ENCODE data around the gene TPRG1L.

The TPRG1L gene

GRCh38 chr1:3593745-3594144 lies 31.1 kb upstream of the TPRG1L start:
- no peak for DNase-seq (ENCODE audit: low read depth in 1 of 2, low spot score in 1 of 2)

- DNase-seq (ENCODE audit: low read depth in 1 of 2, low spot score in 1 of 2): no peak
Observed at GRCh38 chr1:3594706-3595377, 30.0 kb upstream of the TPRG1L start.

DNA sequence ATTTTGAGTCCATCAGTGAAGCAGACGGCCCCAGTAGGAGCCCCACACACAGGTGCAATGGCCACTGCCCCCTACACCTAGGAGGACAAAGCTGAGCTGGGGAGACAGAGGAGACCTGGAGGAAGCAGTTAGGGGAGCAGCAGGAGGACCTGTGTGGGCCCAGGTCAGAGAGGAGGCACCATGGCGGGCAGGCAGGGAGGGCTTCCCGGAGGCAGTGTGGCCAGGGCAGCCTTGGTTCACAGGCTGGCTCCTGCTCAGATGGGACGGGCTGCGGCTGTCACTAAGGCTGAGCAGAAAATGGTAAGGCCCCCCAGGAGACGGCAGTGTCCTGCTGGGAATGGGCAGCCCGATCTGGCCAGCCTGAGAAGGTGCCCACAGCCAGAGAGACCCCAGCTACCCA lies 28.9 kb upstream of the TPRG1L start:
- DNase-seq (ENCODE audit: low read depth in 1 of 2, low spot score in 1 of 2): no peak

GRCh38 chr1:3596663-3597598 lies 27.9 kb upstream of the TPRG1L start:
- no peak for DNase-seq (ENCODE audit: low read depth in 1 of 2, low spot score in 1 of 2)

DNA sequence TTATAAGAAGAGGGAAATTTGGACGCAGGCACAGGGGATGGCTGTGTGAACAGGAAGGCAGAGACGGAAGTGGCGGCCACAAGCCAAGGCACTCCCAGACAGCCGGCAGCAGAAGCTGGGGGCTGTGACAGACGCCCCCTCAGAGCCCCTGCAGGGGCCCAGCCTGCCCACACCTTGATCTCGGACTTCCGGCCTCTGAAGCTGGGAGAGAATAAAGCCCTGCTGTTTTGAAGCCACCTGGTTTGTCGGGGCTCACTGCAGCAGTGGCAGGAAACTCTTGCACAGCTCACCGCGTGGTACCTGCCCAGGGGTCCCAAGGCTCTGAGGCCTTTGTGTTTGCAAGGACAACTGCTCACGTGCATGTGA lies 27.2 kb upstream of the TPRG1L start:
- DNase-seq (ENCODE audit: low read depth in 1 of 2, low spot score in 1 of 2): no peak

GRCh38 chr1:3598051-3598491 lies 26.7 kb upstream of the TPRG1L start:
- no peak for DNase-seq (ENCODE audit: low read depth in 1 of 2, low spot score in 1 of 2)

DNA sequence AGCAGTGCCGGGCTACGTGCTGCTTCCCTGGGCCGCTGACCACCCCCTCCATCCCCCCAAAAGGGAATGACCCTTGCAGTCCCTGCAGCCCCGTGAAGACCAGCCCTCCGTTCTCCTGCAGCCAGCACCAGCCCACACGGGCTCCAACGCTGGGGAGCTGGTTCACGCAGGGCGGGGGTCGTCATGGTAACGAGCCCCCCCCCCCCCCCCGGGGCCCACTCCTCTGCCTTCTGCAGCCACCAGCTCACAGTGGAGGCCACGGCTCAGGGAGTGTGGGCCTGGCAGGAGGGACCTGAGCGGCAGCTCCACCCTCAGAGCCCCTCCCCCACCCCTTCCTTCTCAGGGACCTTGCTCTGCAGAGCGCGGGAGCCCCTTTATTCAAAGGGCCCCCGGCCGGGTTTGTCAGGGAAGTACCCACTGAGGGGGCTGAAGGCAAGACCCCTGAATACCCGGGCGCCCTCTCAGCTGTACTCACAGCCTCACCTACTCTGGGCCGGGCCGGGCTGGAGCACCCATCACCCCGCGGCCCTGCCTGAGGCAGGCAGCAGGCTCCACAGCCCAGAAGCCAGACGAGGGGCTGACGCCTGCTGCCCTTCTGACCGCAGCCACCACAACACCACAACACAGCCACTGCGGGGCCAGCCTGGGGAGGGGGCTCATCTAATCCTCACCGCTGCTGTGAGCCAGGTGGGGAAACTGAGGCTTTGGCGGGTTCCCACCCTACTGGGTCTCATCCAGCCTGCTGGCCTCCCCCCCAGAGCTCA lies 26.1 kb upstream of the TPRG1L start:
- DNase-seq (ENCODE audit: low read depth in 1 of 2, low spot score in 1 of 2): no peak

- no peak for DNase-seq (ENCODE audit: low read depth in 1 of 2, low spot score in 1 of 2)
Observed at GRCh38 chr1:3599286-3599811, 25.5 kb upstream of the TPRG1L start.

- DNase-seq (ENCODE audit: low read depth in 1 of 2, low spot score in 1 of 2): no peak
Observed at GRCh38 chr1:3599816-3600215, 25.0 kb upstream of the TPRG1L start.

GRCh38 chr1:3600354-3600753 lies 24.5 kb upstream of the TPRG1L start:
- no peak for DNase-seq (ENCODE audit: low read depth in 1 of 2, low spot score in 1 of 2)

- DNase-seq (ENCODE audit: low read depth in 1 of 2, low spot score in 1 of 2): no peak
Observed at GRCh38 chr1:3601743-3602142, 23.1 kb upstream of the TPRG1L start.

DNA sequence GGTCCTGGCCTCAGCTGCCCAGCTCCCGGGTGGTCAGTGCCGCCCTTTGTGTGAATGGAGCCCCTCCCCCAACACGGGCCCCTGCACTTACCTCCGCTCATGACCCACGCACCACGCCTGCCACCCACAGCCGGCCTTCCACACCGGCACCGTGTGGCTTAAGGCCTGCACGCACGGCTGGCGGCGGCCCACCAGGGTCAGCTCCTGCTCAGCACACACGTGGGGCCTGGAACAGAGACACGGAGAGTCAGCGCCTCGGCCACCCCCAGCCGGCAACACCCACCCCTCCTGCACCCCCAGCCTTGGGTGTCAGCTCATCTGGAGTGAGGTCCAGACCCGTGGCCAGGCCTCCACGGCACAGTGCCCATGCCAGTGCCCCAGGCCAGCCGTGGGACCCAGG lies 22.4 kb upstream of the TPRG1L start:
- no peak for DNase-seq (ENCODE audit: low read depth in 1 of 2, low spot score in 1 of 2)

GRCh38 chr1:3603156-3603555 lies 21.7 kb upstream of the TPRG1L start:
- no peak for DNase-seq (ENCODE audit: low read depth in 1 of 2, low spot score in 1 of 2)

DNA sequence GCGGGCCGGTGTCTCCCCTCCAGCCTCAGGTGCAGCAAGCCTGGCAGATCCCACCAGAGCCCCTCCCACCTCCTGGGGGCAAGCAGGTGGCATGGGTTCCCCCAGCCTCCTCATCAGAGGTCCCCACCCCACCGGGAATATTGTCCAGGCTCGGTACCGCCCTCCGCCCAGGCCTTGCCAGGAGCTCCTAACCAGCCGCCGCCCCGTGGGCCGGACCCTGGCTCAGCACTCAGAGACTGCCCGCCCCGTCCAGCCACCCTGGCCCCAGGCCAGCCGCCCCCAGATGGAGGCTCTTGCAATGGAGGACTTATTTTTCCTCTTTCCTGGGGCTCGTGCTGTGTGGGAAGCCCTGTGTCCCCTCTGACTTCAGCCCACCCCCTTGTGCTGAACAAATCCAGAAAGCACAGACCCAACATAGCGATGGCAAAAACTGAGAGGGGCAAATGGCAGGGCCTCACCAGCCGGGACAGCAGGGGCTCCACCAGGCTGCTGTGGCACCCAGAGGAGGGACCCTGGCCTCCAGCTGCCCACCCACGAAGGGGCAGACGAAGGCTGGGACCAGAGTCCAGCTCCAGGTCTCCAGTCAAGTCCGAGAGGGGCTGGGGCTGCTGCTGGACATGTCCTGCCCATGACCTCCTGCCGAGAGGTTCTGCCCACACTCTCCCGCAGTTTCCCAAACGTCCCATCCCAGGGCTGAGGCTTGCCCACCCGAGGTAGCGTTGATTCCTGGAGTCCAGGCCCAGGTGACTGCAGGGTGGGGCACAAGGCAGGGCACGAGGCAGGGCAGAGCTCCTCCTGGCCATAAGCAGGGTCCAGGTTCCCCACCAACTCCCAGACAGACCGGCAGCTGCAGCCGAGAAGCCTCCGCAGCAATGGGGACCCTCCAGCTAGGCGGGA lies 21.0 kb upstream of the TPRG1L start:
- DNase-seq (ENCODE audit: low read depth in 1 of 2, low spot score in 1 of 2): no peak

- no peak for DNase-seq (ENCODE audit: low read depth in 1 of 2, low spot score in 1 of 2)
Observed at GRCh38 chr1:3604468-3604974, 20.3 kb upstream of the TPRG1L start.

DNA sequence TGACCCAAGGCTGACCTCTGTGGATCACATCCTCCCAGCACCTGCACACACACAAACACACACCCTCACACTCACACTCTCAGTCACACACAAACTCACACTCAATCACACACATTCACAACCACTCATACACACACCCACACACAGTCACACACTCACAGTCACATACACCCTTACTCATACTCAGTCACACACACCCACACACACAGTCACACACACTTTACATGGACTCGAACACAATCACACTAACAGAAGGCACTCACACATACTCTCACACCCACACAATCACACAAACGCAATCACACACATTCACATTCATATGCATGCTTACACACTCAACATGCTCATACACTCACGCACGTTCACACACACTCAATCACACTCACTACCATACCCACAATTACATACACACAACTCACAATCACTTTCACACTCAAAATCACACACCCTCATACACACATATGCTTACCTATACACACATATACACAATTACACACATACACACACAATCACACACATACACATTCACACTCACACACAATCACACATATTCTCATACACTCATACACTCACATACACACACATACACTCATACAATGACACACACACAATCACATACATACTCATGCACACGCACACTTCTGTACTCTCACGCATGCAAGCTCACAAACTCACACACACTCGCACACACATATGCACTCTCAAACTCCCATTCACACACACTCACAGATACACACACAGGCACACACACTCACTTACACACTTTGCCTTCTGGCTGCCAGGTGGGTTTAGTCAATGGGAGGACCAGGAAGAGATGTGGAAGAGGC lies 19.6 kb upstream of the TPRG1L start:
- DNase-seq (ENCODE audit: low read depth in 1 of 2, low spot score in 1 of 2): no peak

DNA sequence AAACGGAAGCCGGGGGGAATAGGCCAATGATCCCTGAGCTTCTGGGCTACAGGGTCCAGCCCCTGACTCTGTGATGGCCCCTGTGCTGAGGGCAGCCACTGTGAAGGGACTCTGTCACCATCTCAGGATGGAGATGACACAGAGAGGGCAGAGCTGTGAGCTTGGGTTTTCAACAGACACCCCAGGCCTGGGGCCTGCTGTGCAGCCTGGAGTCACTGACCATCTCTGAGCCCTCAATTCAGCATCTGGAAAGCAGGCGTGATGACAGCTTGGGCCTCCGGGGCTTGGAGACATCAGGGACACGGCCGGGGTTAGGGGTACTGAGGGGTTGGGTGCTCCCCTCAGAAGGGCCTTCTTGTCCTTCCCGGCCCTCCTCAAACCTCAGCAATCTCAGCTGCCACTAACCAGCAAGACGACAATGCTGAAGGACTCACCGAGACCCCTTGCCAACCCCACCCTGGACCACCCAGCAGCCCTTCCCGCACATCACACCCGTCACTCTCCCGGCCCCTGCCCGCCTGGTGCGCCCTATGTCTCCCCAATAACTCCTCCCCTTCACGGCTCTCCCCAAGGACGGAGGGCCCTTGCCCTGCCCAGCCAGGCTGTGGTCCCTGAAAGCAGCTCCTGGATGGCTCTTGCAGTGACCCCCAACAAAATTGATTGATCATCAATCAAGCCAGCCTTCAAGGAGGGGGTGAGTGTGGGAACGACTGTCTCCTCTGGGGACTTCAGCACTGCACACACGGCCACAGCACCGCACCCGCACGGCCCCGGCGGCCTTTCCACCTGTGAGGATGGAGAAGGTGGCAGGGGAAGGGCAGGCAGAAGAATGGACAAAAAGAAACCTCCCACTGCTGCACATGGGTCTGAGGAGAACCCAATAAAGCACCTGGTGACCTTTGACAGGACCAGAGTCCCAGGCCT lies 17.8 kb upstream of the TPRG1L start:
- DNase-seq (ENCODE audit: low read depth in 1 of 2, low spot score in 1 of 2): no peak

DNA sequence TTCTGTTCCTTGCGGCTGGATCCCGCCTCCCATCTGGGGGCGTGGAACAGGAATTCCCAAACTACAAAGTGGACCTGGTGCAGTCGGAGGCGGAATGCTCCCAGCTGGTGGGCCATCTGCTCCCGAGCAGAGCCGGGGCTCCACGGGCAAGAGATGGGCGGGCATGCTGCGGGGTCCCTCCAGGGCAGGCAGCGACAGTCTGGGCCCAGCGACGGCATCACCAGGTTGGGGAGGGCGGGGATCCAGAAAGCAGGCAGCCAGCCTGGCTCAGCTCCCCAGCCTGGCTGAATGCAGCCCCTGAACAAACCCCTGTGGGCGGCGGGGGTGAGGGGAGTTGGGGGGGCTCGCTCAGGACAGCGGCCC lies 17.1 kb upstream of the TPRG1L start:
- DNase-seq (ENCODE audit: low read depth in 1 of 2, low spot score in 1 of 2): no peak
